ENCODE measurements around the gene TSPYL2. TPM values are rescaled to one million over a fixed set of nuclear protein-coding genes. Genes with fewer than 3 reads are reported as not detected.

TSPYL2 gene
- total RNA-seq, 1 donor from 2014 or later, result 30.1 TPM

- Mint-ChIP-seq H3K27ac (no peak overlapping the region), H3K4me3 (no peak overlapping the region), H3K27me3 (no peaks in the 10 kb centered on the region), H3K36me3 (peaks cover 10% of the 10 kb centered on the region), H3K9me3 (no peaks in the 10 kb centered on the region), H3K4me1 (ENCODE audit: unreplicated experiment) (no peaks in the 10 kb centered on the region)
- TF ChIP-seq, protein P1, sequence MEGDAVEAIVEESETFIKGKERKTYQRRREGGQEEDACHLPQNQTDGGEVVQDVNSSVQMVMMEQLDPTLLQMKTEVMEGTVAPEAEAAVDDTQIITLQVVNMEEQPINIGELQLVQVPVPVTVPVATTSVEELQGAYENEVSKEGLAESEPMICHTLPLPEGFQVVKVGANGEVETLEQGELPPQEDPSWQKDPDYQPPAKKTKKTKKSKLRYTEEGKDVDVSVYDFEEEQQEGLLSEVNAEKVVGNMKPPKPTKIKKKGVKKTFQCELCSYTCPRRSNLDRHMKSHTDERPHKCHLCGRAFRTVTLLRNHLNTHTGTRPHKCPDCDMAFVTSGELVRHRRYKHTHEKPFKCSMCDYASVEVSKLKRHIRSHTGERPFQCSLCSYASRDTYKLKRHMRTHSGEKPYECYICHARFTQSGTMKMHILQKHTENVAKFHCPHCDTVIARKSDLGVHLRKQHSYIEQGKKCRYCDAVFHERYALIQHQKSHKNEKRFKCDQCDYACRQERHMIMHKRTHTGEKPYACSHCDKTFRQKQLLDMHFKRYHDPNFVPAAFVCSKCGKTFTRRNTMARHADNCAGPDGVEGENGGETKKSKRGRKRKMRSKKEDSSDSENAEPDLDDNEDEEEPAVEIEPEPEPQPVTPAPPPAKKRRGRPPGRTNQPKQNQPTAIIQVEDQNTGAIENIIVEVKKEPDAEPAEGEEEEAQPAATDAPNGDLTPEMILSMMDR (conservative IDR thresholded peaks at IDR 0.05), result no peak
- no peak for DNase-seq (ENCODE audit: extremely low spot score, unreplicated experiment)
Observed at GRCh38 chrX:53115550-53115874, 33.3 kb downstream of the TSPYL2 start.

DNA sequence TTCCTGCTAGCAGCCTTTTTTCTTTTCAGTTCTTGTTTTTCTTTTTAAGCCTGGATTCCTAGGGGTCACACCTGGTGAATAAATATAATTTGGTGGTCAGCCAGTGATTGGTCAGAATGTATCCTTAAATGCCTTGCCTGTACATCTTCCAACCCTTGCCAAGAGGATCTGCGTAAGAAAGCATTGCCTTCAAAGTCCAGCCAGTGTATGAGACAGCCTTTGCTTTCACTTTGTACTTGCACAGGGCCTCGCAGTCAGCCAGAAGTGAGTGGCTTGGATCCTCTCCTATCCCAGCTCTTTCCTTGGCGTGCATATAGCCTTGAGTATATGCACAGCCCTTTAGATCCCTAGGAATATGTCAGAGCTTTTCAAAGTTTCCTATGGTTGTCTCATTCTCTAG lies 33.9 kb downstream of the TSPYL2 start:
- no peak for DNase-seq (ENCODE audit: extremely low spot score, unreplicated experiment)
- peaks cover 10% of the 10 kb centered on the region for H3K36me3 Mint-ChIP-seq
- no peaks in the 10 kb centered on the region for H3K27me3 Mint-ChIP-seq
- no peak overlapping the region for H3K4me3 Mint-ChIP-seq
- no peaks in the 10 kb centered on the region for H3K9me3 Mint-ChIP-seq
- no peaks in the 10 kb centered on the region for H3K4me1 Mint-ChIP-seq (ENCODE audit: unreplicated experiment)
- H3K27ac Mint-ChIP-seq, result no peak overlapping the region
- TF ChIP-seq, protein P1 (conservative IDR thresholded peaks at IDR 0.05), result no peak

DNA sequence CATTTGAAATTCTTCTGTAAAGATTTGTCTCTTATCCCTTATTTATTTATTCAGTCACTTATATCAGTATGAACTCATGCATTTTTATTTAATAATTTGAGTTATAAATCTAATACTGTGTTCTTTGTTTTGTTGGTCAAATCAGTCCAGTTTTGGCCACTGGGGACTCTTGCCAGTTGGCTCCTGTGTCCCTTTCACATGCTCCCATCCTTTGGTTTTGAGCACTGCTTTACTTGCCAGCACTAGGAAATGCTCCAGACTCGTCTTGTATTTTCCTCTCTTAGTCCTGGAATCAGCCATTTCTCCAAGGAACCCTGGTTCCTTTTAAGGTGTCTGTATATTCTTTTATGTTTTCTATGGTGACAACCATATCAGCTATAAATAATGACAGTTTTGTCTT lies 39.8 kb downstream of the TSPYL2 start:
- Mint-ChIP-seq H3K27ac (no peak overlapping the region), H3K9me3 (no peaks in the 10 kb centered on the region), H3K4me1 (ENCODE audit: unreplicated experiment) (no peaks in the 10 kb centered on the region), H3K27me3 (no peaks in the 10 kb centered on the region), H3K36me3 (no peaks in the 10 kb centered on the region), H3K4me3 (no peak overlapping the region)
- TF ChIP-seq, protein P1 (conservative IDR thresholded peaks at IDR 0.05), result no peak
- DNase-seq (ENCODE audit: extremely low spot score, unreplicated experiment), result no peak

GRCh38 chrX:53125506-53125905 lies 43.3 kb downstream of the TSPYL2 start:
- no peak for DNase-seq (ENCODE audit: extremely low spot score, unreplicated experiment)
- Mint-ChIP-seq H3K36me3 (no peaks in the 10 kb centered on the region), H3K4me3 (no peak overlapping the region), H3K27me3 (no peaks in the 10 kb centered on the region), H3K9me3 (no peaks in the 10 kb centered on the region), H3K4me1 (ENCODE audit: unreplicated experiment) (no peaks in the 10 kb centered on the region), H3K27ac (no peak overlapping the region)
- TF ChIP-seq, protein P1 (conservative IDR thresholded peaks at IDR 0.05), result no peak

DNA sequence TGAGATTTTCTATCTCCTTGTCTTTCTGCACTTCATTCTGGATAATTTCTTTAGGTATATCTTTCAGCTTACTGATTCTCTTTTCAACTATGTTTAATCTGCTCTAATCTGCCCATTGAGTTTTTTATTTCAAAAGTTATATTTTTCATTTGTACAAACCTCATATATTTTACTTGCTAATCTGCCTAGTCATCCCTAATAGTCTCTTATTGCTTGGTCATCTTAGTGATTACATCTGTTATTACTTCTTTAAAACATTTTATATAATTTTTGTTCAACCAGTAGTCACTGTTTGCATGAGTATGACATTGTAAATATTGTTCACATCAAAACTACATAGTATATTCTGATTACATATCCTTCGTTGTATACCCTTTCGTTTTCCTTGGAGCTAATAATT lies 44.2 kb downstream of the TSPYL2 start:
- no peaks in the 10 kb centered on the region for H3K9me3 Mint-ChIP-seq
- H3K4me1 Mint-ChIP-seq (ENCODE audit: unreplicated experiment), result no peaks in the 10 kb centered on the region
- H3K27me3 Mint-ChIP-seq, result no peaks in the 10 kb centered on the region
- H3K36me3 Mint-ChIP-seq, result no peaks in the 10 kb centered on the region
- no peak for DNase-seq (ENCODE audit: extremely low spot score, unreplicated experiment)
- H3K27ac Mint-ChIP-seq, result no peak overlapping the region
- TF ChIP-seq, protein P1 (conservative IDR thresholded peaks at IDR 0.05), result no peak
- H3K4me3 Mint-ChIP-seq, result no peak overlapping the region

- TF ChIP-seq, protein P1 (conservative IDR thresholded peaks at IDR 0.05), result no peak
- Mint-ChIP-seq H3K27ac (no peak overlapping the region), H3K9me3 (no peaks in the 10 kb centered on the region), H3K4me3 (no peak overlapping the region), H3K4me1 (ENCODE audit: unreplicated experiment) (no peaks in the 10 kb centered on the region), H3K27me3 (no peaks in the 10 kb centered on the region), H3K36me3 (no peaks in the 10 kb centered on the region)
- no peak for DNase-seq (ENCODE audit: extremely low spot score, unreplicated experiment)
Observed at GRCh38 chrX:53128097-53128749, 46.1 kb downstream of the TSPYL2 start.

Data from type B pancreatic cell (in vitro differentiated cells).